Activated T-helper 2 cell treated with anti-CD3 and anti-CD28 coated beads, Interferon-gamma antibody, Interleukin-2, Interleukin-4, amounts not matched to agents 10 μg/mL and 5 μg/mL and 100 μg/mL, durations not matched to agents 14 hours and 24 hours and 36 hours (primary cell): ENCODE data around the gene BCL2L15. TPM values are rescaled to one million over a fixed set of nuclear protein-coding genes. Genes with fewer than 3 reads are reported as not detected.
A peak's percentile ranks its signal among the peaks of the same experiment; 100 is the strongest.

Source experiments
- DNase-seq: peaks from one replicate; pipeline ENCODE4 v3.0.0; 2021; ENCODE audit warnings: low spot score
- H3K27ac Mint-ChIP-seq: one replicate; pipeline ENCODE4 v1.8.0; 2021; ENCODE audit warnings: mixed read lengths
- H3K27me3 Mint-ChIP-seq: one replicate; pipeline ENCODE4 v1.8.0; 2021; ENCODE audit warnings: low read depth, mixed read lengths
- H3K36me3 Mint-ChIP-seq: one replicate; pipeline ENCODE4 v1.8.0; 2021; ENCODE audit warnings: low read depth, mixed read lengths
- H3K4me1 Mint-ChIP-seq: one replicate; pipeline ENCODE4 v1.8.0; 2021; ENCODE audit warnings: low read depth, mixed read lengths
- H3K4me3 Mint-ChIP-seq: one replicate; pipeline ENCODE4 v1.8.0; 2021; ENCODE audit warnings: low read depth, mild to moderate bottlenecking, moderate library complexity, mixed read lengths
- H3K9me3 Mint-ChIP-seq: one replicate; pipeline ENCODE4 v1.8.0; 2021; ENCODE audit warnings: mixed read lengths
- intact Hi-C: fragments of 100-400 bp; cut with micrococcal nuclease; formaldehyde crosslinking; loops from one replicate; pipeline ENCODE4 v1.15.1; 2023
- total RNA-seq: library from RNA; stranded (reverse); gene quantifications from 2 replicates; pipeline ENCODE4 v1.2.3, GENCODE V29; 2022

BCL2L15 gene
- total RNA-seq, 1 donor from 2014 or later = 0.39 TPM

GRCh38 chr1:113903501-113904292 is 16.3 kb upstream of the BCL2L15 start:
- peak overlapping the region; percentile 97 for H3K27ac Mint-ChIP-seq
- H3K9me3 Mint-ChIP-seq = no peaks in the 10 kb centered on the region
- intact Hi-C loops = no loop called here
- peaks cover 57% of the 10 kb centered on the region for H3K4me1 Mint-ChIP-seq
- peaks cover 66% of the 10 kb centered on the region for H3K36me3 Mint-ChIP-seq
- H3K27me3 Mint-ChIP-seq = no peaks in the 10 kb centered on the region
- peak overlapping the region; percentile 99 for H3K4me3 Mint-ChIP-seq
- no peak for DNase-seq

- intact Hi-C loops = no loop called here
- peak overlapping the region; percentile 41 for H3K27ac Mint-ChIP-seq
- no peak for DNase-seq
- H3K27me3 Mint-ChIP-seq = no peaks in the 10 kb centered on the region
- no peaks in the 10 kb centered on the region for H3K9me3 Mint-ChIP-seq
- peaks cover 70% of the 10 kb centered on the region for H3K36me3 Mint-ChIP-seq
- peaks cover 50% of the 10 kb centered on the region for H3K4me1 Mint-ChIP-seq
- H3K4me3 Mint-ChIP-seq = no peak overlapping the region
Observed at GRCh38 chr1:113901191-113901590, 13.8 kb upstream of the BCL2L15 start.

- intact Hi-C loops = no loop called here
- Mint-ChIP-seq H3K4me1 (peaks cover 47% of the 10 kb centered on the region), H3K4me3 (no peak overlapping the region), H3K36me3 (peaks cover 83% of the 10 kb centered on the region), H3K27ac (no peak overlapping the region), H3K27me3 (no peaks in the 10 kb centered on the region), H3K9me3 (no peaks in the 10 kb centered on the region)
- no peak for DNase-seq
Observed at GRCh38 chr1:113899111-113899510, 11.7 kb upstream of the BCL2L15 start.

GRCh38 chr1:113898241-113898814 is 10.9 kb upstream of the BCL2L15 start:
- no peaks in the 10 kb centered on the region for H3K27me3 Mint-ChIP-seq
- no peak for DNase-seq
- H3K27ac Mint-ChIP-seq = peak overlapping the region; percentile 30
- peaks cover 82% of the 10 kb centered on the region for H3K36me3 Mint-ChIP-seq
- peaks cover 41% of the 10 kb centered on the region for H3K4me1 Mint-ChIP-seq
- H3K9me3 Mint-ChIP-seq = no peaks in the 10 kb centered on the region
- H3K4me3 Mint-ChIP-seq = no peak overlapping the region
- intact Hi-C loops = no loop called here

- Mint-ChIP-seq H3K27me3 (no peaks in the 10 kb centered on the region), H3K4me1 (peaks cover 17% of the 10 kb centered on the region), H3K27ac (no peak overlapping the region), H3K9me3 (no peaks in the 10 kb centered on the region), H3K36me3 (peaks cover 59% of the 10 kb centered on the region), H3K4me3 (no peak overlapping the region)
- no peak for DNase-seq
- intact Hi-C loops = no loop called here
Observed at GRCh38 chr1:113895961-113896360, 8.6 kb upstream of the BCL2L15 start.

- H3K27me3 Mint-ChIP-seq = no peaks in the 10 kb centered on the region
- intact Hi-C loops = no loop called here
- peaks cover 56% of the 10 kb centered on the region for H3K36me3 Mint-ChIP-seq
- no peak for DNase-seq
- no peak overlapping the region for H3K4me3 Mint-ChIP-seq
- no peaks in the 10 kb centered on the region for H3K9me3 Mint-ChIP-seq
- H3K4me1 Mint-ChIP-seq = peaks cover 17% of the 10 kb centered on the region
- no peak overlapping the region for H3K27ac Mint-ChIP-seq
Observed at GRCh38 chr1:113895098-113895497, 7.7 kb upstream of the BCL2L15 start.

GRCh38 chr1:113893267-113893666 is 5.9 kb upstream of the BCL2L15 start:
- no peaks in the 10 kb centered on the region for H3K9me3 Mint-ChIP-seq
- H3K27me3 Mint-ChIP-seq = no peaks in the 10 kb centered on the region
- H3K36me3 Mint-ChIP-seq = peaks cover 40% of the 10 kb centered on the region
- no peak overlapping the region for H3K27ac Mint-ChIP-seq
- H3K4me1 Mint-ChIP-seq = peaks cover 14% of the 10 kb centered on the region
- intact Hi-C loops = no loop called here
- no peak for DNase-seq
- no peak overlapping the region for H3K4me3 Mint-ChIP-seq

- no peak for DNase-seq
- H3K4me3 Mint-ChIP-seq = no peak overlapping the region
- peaks cover 27% of the 10 kb centered on the region for H3K36me3 Mint-ChIP-seq
- no peaks in the 10 kb centered on the region for H3K9me3 Mint-ChIP-seq
- no peak overlapping the region for H3K27ac Mint-ChIP-seq
- no peaks in the 10 kb centered on the region for H3K27me3 Mint-ChIP-seq
- intact Hi-C loops = no loop called here
- H3K4me1 Mint-ChIP-seq = peaks cover 16% of the 10 kb centered on the region
Observed at GRCh38 chr1:113891631-113892220, 4.3 kb upstream of the BCL2L15 start.

GRCh38 chr1:113890816-113891215 is 3.4 kb upstream of the BCL2L15 start:
- Mint-ChIP-seq H3K27me3 (no peaks in the 10 kb centered on the region), H3K9me3 (no peaks in the 10 kb centered on the region), H3K36me3 (peaks cover 21% of the 10 kb centered on the region), H3K4me1 (peaks cover 21% of the 10 kb centered on the region), H3K4me3 (no peak overlapping the region), H3K27ac (peak overlapping the region; percentile 50)
- intact Hi-C loops = no loop called here
- no peak for DNase-seq

GRCh38 chr1:113886417-113887401 is 672 bp downstream of the BCL2L15 start:
- H3K27ac Mint-ChIP-seq = no peak overlapping the region
- H3K36me3 Mint-ChIP-seq = peaks cover 7% of the 10 kb centered on the region
- DNase-seq = no peak
- peaks cover 22% of the 10 kb centered on the region for H3K4me1 Mint-ChIP-seq
- no peaks in the 10 kb centered on the region for H3K9me3 Mint-ChIP-seq
- no peak overlapping the region for H3K4me3 Mint-ChIP-seq
- H3K27me3 Mint-ChIP-seq = no peaks in the 10 kb centered on the region
- intact Hi-C loops = no loop called here

- peaks cover 48% of the 10 kb centered on the region for H3K4me1 Mint-ChIP-seq
- H3K36me3 Mint-ChIP-seq = peaks cover 11% of the 10 kb centered on the region
- intact Hi-C loops = no loop called here
- no peaks in the 10 kb centered on the region for H3K27me3 Mint-ChIP-seq
- no peak overlapping the region for H3K27ac Mint-ChIP-seq
- no peak overlapping the region for H3K4me3 Mint-ChIP-seq
- no peak for DNase-seq
- peaks cover 3% of the 10 kb centered on the region for H3K9me3 Mint-ChIP-seq
Observed at GRCh38 chr1:113881661-113882060, 5.7 kb downstream of the BCL2L15 start.

GRCh38 chr1:113879739-113880038 is 7.7 kb downstream of the BCL2L15 start:
- H3K36me3 Mint-ChIP-seq = peaks cover 8% of the 10 kb centered on the region
- H3K4me1 Mint-ChIP-seq = peaks cover 60% of the 10 kb centered on the region
- H3K4me3 Mint-ChIP-seq = no peak overlapping the region
- DNase-seq = no peak
- intact Hi-C loops = no loop called here
- peaks cover 3% of the 10 kb centered on the region for H3K9me3 Mint-ChIP-seq
- H3K27me3 Mint-ChIP-seq = no peaks in the 10 kb centered on the region
- no peak overlapping the region for H3K27ac Mint-ChIP-seq
